Body of pancreas (tissue), 4 donors: Measurements from ENCODE around the gene TLR2.

Experiments
- POLR2A ChIP-seq, 3 donors: fragments of 450-650 bp; IDR thresholded peaks; one replicate each; pipeline ENCODE4 v1.6.1; 2016; ENCODE audit warnings: antibody characterized with exemption in 3 of 3, mild to moderate bottlenecking in 2 of 3
- TF ChIP-seq, protein P1 (sequence below), 7 experiments: fragments of 450-650 bp in 4 of 7; fragments of 200-600 bp in 3 of 7; sonication (generic) in 3 of 7; IDR thresholded peaks; one replicate each; pipeline ENCODE4 v1.5.1; 2016 to 2019; ENCODE audit warnings: antibody characterized with exemption in 7 of 7

DNA sequence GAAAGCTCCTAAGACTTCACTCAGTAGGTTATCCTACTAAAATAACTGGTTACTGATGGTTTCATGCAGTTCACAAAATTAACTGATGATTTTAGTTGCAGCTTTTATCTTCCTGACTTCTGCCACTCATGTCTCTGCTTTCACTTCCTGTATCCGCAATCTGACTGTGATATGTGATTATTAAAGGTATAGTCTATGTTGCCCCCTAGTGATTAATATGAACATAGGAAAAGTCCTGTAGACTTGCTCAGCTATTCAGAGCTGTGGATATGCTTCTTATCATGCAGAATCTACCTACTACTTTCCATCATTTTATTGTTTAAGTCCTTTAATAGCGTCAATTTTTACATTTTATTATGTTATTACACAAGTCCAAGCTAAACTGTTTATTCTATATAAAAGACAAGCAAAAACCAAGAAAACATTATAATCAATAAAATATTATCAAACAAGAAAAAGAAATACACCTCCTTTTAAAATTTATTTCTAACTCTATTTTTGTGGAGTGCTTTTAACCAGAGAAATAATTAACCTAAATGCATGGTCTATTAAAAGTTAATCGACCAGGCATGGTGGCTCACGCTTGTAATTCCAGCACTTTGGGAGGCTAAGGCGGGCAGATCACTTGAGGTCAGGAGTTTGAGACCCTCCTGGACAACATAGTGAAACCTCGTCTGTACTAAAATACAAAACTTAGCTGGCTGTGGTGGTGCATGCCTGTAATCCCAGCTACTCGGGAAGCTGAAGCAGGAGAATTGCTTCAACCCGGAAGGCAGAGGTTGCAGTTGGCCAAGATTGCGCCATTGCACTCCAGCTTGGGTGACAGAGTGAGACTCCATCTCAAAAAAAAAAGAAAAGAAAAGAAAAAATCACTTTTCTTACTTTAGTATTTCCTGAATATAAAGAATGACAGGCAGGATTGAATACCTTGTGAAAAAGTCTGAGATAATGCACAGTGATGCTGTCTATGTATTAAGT is 40.4 kb upstream of the TLR2 start:
- no peak for TF ChIP-seq POLR2A (IDR thresholded peaks at IDR 0.05)
- TF ChIP-seq, protein P1, sequence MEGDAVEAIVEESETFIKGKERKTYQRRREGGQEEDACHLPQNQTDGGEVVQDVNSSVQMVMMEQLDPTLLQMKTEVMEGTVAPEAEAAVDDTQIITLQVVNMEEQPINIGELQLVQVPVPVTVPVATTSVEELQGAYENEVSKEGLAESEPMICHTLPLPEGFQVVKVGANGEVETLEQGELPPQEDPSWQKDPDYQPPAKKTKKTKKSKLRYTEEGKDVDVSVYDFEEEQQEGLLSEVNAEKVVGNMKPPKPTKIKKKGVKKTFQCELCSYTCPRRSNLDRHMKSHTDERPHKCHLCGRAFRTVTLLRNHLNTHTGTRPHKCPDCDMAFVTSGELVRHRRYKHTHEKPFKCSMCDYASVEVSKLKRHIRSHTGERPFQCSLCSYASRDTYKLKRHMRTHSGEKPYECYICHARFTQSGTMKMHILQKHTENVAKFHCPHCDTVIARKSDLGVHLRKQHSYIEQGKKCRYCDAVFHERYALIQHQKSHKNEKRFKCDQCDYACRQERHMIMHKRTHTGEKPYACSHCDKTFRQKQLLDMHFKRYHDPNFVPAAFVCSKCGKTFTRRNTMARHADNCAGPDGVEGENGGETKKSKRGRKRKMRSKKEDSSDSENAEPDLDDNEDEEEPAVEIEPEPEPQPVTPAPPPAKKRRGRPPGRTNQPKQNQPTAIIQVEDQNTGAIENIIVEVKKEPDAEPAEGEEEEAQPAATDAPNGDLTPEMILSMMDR (IDR thresholded peaks at IDR 0.05) = peak in 6 of 7 experiments; percentile 38 to 69 (median 63)
